OCI-LY3 (cell line): ENCODE measurements around the gene BRCA1.
"Not testable (repeated sequence)": the region's sequence is repeated elsewhere in the genome, so short reads cannot be mapped to it uniquely, and the experiment has no call there.

Source experiments
- H2AFZ ChIP-seq: fragments of 200-600, 300-600 bp; shearing (Covaris generic); 2 replicates; pipeline ENCODE4 v1.6.0; 2014; ENCODE audit warnings: antibody characterized with exemption, low read depth, low read length
- H3K27ac ChIP-seq: fragments of 200-600, 300-600 bp; sonication (generic); 2 replicates; pipeline ENCODE4 v1.5.1; 2014; ENCODE audit warnings: mild to moderate bottlenecking, low read length, moderate library complexity, mixed read lengths
- H3K27me3 ChIP-seq: fragments of 200-600, 300-600 bp; sonication (generic); 2 replicates; pipeline ENCODE4 v1.6.1; 2014; ENCODE audit warnings: low read depth, low read length, mixed read lengths
- H3K36me3 ChIP-seq: fragments of 200-600, 300-600 bp; sonication (generic); replicated peaks from 2 replicates; pipeline ENCODE3; 2014; ENCODE audit warnings: low read depth, low read length, mixed read lengths
- H3K4me1 ChIP-seq: fragments of 300-600, 200-600 bp; sonication (generic); 2 replicates; pipeline ENCODE4 v1.6.1; 2014; ENCODE audit warnings: low read length, mixed read lengths
- H3K4me2 ChIP-seq: fragments of 200-600, 300-600 bp; sonication (generic); 2 replicates; pipeline ENCODE4 v1.6.1; 2014; ENCODE audit warnings: low read length, mixed read lengths
- H3K4me3 ChIP-seq: fragments of 300-600, 200-600 bp; sonication (generic); 2 replicates; pipeline ENCODE4 v1.5.1; 2014; ENCODE audit warnings: antibody characterized with exemption, mild to moderate bottlenecking, low read length, moderate library complexity
- H3K79me2 ChIP-seq: fragments of 300-600, 200-600 bp; shearing (Covaris generic); 2 replicates; pipeline ENCODE4 v1.6.1; 2014; ENCODE audit warnings: mild to moderate bottlenecking, low read length, mixed read lengths
- H3K9ac ChIP-seq: fragments of 300-600, 200-600 bp; shearing (Covaris generic); 2 replicates; pipeline ENCODE4 v1.6.0; 2014; ENCODE audit warnings: mild to moderate bottlenecking, low read length, moderate library complexity
- H3K9me3 ChIP-seq: fragments of 200-600, 300-600 bp; shearing (Covaris generic); 2 replicates; pipeline ENCODE4 v1.6.1; 2014; ENCODE audit warnings: low read length, mixed read lengths; ENCODE audit not compliant: insufficient read depth
- H4K20me1 ChIP-seq: fragments of 200-600, 300-600 bp; sonication (generic); 2 replicates; pipeline ENCODE4 v1.6.1; 2016; ENCODE audit warnings: low read length, mixed read lengths; ENCODE audit not compliant: insufficient read depth
- CTCF ChIP-seq: fragments of 200-600, 300-600 bp; sonication (generic); IDR thresholded peaks from 2 replicates; pipeline ENCODE4 v1.5.1; 2014; ENCODE audit warnings: antibody characterized with exemption, low read length, low read depth
- EZH2phosphoT487 ChIP-seq: fragments of 200-600 bp; shearing (Covaris generic); IDR thresholded peaks from 2 replicates; pipeline ENCODE4 v1.6.1; 2018; ENCODE audit warnings: antibody characterized with exemption, mixed run types, low read depth

BRCA1 gene

DNA sequence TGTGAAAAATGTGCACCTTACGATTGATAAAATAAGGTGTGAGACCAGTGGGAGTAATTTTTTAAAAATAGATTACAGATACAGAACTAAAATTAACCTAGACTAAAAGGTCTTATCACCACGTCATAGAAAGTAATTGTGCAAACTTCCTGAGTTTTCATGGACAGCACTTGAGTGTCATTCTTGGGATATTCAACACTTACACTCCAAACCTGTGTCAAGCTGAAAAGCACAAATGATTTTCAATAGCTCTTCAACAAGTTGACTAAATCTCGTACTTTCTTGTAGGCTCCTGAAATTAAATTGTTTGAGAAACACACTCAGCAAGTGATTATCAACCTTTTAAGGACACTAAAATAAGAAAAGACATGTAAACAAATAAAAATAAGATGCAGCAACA, 20.5 kb downstream of the BRCA1 start:
- Histone ChIP-seq H3K27me3 (no peaks in the 10 kb centered on the region), H4K20me1 (no peaks in the 10 kb centered on the region), H3K9me3 (no peaks in the 10 kb centered on the region), H3K27ac (no peak overlapping the region), H3K9ac (no peak overlapping the region), H2AFZ (no peak overlapping the region), H3K79me2 (no peaks in the 10 kb centered on the region), H3K4me3 (no peak overlapping the region), H3K4me2 (no peak overlapping the region), H3K4me1 (no peaks in the 10 kb centered on the region), H3K36me3 (peaks cover 30% of the 10 kb centered on the region)
- TF ChIP-seq CTCF: no peak

DNA sequence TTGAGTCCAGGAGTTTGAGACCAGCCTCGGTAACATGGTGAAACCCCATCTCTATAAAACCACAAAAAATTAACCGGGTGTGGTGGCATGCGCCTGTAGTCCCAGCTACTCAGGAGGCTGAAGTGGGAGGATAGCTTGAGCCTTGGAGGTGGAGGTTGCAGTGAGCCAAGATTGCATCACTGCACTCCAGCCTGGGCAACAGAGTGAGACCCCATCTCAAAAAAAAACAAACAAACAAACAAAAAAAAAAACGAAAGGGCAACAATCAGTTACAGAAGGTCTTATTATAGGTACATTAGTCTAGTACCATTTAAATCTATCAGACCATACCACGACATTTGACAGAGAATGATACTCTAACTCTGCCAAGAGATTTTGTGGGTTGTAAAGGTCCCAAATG, 29.8 kb downstream of the BRCA1 start:
- H3K36me3 ChIP-seq: peaks cover 50% of the 10 kb centered on the region
- H3K4me1 ChIP-seq, H3K27ac ChIP-seq, H2AFZ ChIP-seq, H3K27me3 ChIP-seq, H3K4me2 ChIP-seq, H3K9me3 ChIP-seq, H3K4me3 ChIP-seq, H4K20me1 ChIP-seq, H3K9ac ChIP-seq, H3K79me2 ChIP-seq: not testable (repeated sequence)

DNA sequence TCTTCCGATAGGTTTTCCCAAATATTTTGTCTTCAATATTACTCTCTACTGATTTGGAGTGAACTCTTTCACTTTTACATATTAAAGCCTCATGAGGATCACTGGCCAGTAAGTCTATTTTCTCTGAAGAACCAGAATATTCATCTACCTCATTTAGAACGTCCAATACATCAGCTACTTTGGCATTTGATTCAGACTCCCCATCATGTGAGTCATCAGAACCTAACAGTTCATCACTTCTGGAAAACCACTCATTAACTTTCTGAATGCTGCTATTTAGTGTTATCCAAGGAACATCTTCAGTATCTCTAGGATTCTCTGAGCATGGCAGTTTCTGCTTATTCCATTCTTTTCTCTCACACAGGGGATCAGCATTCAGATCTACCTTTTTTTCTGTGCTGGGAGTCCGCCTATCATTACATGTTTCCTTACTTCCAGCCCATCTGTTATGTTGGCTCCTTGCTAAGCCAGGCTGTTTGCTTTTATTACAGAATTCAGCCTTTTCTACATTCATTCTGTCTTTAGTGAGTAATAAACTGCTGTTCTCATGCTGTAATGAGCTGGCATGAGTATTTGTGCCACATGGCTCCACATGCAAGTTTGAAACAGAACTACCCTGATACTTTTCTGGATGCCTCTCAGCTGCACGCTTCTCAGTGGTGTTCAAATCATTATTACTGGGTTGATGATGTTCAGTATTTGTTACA, 30.9 kb downstream of the BRCA1 start:
- Histone ChIP-seq H3K27me3 (no peaks in the 10 kb centered on the region), H3K79me2 (no peaks in the 10 kb centered on the region), H3K9me3 (no peaks in the 10 kb centered on the region), H3K4me2 (no peak overlapping the region), H4K20me1 (no peaks in the 10 kb centered on the region), H2AFZ (no peak overlapping the region), H3K27ac (no peak overlapping the region), H3K4me1 (no peaks in the 10 kb centered on the region), H3K36me3 (peaks cover 49% of the 10 kb centered on the region), H3K4me3 (no peak overlapping the region), H3K9ac (no peak overlapping the region)
- TF ChIP-seq CTCF (no peak), EZH2phosphoT487 (no peak)

DNA sequence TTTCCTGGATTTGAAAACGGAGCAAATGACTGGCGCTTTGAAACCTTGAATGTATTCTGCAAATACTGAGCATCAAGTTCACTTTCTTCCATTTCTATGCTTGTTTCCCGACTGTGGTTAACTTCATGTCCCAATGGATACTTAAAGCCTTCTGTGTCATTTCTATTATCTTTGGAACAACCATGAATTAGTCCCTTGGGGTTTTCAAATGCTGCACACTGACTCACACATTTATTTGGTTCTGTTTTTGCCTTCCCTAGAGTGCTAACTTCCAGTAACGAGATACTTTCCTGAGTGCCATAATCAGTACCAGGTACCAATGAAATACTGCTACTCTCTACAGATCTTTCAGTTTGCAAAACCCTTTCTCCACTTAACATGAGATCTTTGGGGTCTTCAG, 32.3 kb downstream of the BRCA1 start:
- Histone ChIP-seq H4K20me1 (no peaks in the 10 kb centered on the region), H3K36me3 (peaks cover 58% of the 10 kb centered on the region), H3K4me1 (no peaks in the 10 kb centered on the region), H3K4me3 (no peak overlapping the region), H2AFZ (no peak overlapping the region), H3K27me3 (no peaks in the 10 kb centered on the region), H3K79me2 (no peaks in the 10 kb centered on the region), H3K9ac (no peak overlapping the region), H3K4me2 (no peak overlapping the region), H3K9me3 (no peaks in the 10 kb centered on the region), H3K27ac (no peak overlapping the region)
- no peak for TF ChIP-seq EZH2phosphoT487
- TF ChIP-seq CTCF: no peak
